RKO (cell line): ENCODE measurements around the gene CLSTN2.
A peak's percentile ranks its signal among the peaks of the same experiment; 100 is the strongest.

Experiments used
- DNase-seq: peaks from one replicate; pipeline ENCODE4 v3.0.0-alpha.2; 2016; ENCODE audit warnings: low spot score

CLSTN2 gene

DNA sequence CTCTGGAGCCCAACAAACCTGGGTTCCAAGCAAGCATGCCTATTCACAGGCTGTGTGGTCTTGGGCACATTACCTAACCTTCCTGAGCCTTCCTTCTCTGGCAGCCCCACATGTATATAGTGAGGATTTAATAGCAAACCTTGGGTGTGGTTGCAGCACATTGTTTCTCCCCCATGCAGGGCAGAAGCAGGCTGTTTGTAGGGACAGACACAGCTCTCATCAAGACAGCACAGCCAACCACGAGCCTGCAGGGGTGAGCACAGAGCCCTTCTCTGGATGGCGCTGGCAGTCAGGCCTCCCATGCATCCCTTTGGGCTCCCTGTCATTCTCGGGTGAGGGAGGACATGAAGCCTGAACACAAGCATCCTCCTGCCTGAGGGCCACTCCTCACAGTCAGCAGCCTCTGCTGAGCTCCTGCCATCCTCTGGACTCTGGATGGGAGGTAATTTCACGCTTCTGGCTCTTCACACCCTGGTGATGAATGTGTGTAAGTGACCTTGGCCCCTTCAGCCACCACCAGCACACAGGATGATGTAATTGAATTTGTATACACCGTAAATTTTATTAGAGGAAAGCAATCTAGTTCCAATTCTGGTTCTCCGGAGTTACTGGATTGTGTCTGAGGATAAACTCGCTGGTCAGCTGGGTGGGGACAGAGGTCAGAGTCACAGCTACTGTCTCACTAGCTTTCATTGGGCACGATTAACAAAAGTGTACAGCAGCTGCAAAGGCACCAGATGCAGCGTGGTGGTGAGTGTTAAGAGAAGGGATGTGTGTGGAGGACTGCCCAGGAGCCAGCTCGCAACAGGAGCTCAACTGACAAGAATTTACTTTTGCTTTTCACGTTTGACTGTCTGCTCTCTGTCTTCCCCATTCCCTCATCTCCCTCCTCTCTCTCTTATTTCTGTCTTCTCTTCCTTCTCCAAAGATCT, 118.1 kb downstream of the CLSTN2 start:
- no peak for DNase-seq

DNA sequence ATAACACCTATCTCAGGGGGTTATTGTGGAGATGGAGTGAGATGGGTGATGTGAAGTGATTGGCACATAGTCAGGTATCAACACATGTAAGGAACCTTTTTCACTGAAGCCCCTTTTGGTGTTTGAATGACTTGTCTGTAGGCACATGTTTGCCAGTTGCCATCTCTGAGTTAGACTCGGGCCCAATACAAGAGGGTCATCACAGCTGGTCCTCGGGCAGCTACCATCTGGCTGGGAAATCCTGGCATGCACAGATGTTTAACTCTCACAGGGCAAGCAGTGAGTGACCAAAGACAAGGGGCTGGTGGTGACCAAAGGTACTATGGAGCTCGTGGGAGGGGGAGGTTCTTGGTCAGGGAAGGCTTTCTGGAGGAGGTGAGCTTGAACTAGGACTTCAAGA, 118.8 kb downstream of the CLSTN2 start:
- DNase-seq = no peak

DNA sequence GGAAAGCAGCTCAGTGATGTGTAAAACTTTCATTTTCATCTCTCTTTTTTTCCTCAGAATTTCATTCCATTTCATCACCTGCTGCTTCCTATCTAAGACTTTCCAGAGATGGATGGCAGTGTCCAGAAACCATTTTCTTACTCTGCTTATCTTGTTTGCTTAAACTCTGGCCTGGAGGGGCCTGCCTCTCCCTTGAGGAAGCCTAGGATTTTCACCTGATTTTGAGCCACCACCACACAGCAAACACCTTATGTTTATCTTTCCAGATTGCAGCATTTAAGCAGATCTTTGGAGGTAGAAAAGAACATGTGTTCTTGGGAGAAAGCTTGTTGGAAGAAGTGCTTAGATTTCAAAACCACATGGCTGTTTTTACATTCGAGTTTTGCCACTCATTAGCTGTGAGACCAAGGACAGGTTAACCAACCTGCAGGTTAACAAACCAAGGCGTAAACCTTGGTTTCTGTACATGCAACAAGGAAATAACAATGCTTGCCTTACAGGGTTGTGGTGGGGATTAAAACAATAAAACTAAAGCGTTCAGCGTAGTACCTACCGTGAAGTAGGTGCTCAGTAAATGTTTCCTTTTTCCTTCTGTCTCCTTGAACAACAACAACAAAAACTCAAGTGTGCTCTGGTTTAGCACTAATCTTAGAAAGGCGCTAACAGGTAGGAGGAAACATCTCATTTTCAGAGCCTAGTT, 120.3 kb downstream of the CLSTN2 start:
- no peak for DNase-seq

DNA sequence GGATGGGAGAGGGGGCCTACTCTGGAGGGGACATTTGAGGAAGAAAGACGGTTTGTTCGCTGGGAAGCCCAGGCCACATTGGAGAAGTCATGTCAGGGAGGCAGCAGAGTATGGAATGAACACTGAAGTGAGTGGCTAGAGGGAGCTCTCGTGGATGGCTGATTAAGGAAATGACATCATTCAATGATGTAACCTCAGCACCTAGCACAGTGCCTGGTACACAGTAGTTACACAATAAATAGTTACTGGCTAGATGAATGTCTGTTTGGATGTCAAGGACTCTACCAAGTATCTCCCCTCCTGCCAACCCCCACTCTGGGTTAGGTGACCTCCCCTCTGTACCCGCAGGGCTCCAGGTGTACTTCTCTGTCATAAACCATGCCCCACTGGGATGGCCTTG, 121.1 kb downstream of the CLSTN2 start:
- no peak for DNase-seq

DNA sequence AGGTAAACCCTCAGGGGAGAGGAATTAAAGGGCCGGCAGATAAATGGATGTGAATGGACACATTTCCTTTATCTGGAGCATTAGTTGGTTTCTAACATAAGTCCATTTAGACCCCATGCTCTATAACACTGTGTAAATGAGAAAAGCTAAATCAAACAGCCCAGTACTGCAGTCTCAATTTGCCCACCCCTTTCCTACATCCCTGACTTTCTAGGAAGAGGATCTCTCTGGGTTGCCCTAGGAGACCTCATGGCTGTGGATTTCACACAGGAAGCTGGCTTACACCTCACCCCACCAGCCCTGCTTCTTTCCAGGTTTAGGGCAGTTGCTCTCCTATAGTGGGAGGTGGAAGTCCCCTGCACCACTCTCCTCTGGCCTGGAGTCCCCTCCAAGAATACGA, 126.2 kb downstream of the CLSTN2 start:
- no peak for DNase-seq

DNA sequence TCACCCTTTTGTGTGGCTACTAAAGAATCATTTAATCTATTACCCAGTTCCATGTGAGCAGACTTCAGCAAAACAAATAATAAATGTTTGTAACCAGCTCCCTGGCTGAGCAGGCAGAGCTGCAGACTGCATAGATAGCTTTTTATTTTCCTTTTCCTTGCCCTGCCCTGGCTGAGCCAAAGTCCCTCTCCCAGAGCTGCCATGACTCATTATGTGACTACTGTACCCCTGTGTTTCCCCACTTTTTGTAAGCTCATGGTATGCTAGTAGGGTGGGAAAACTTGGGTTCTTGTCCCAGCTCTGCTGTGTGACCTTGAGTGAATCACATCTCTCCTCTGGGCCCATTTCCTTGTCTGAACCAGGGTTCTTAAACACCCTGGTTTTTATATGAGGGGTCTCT, 127.5 kb downstream of the CLSTN2 start:
- DNase-seq = no peak

DNA sequence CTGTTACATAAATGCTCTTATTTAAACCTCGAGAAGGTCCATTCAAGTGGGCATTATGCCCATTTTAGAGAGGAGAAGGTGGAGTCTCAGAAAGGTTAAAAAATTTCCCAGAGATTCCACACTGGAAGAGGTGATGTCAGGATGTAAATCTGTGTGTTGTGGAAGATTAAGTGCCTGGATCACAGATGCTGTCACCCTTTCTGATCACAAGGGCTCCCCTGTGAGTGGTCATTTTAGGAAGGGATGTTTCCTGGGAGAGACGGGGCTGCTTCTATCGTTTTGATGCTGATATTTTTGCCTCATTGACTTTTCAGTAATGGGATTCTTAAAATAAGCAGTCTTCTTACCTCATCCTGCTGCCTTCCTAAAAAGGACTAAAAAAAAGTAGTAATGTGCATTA, 132.5 kb downstream of the CLSTN2 start:
- no peak for DNase-seq

DNA sequence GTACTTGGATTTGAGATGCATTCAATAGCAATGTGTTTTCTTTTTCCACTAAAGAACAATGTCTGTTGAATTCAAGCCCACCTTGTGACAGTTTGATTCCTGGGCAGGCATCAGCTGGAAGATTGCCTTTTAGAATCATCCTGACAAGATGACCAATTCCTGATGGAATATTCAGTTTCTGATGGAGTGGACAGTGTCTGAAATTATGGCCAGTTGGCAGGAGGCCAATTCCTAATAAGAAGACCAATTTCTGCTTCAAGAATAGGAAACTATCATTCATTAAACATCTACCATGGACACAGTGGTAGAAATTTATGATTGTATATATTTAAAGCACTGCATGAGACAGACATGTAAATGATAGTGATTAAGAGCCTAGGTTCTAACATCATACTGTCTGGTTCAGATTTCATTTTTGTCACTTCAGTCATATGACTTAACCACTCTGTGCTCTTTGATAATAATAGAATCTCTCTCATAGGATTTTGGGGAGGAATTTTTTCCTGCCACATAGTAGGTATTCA, 133.6 kb downstream of the CLSTN2 start:
- DNase-seq = no peak

DNA sequence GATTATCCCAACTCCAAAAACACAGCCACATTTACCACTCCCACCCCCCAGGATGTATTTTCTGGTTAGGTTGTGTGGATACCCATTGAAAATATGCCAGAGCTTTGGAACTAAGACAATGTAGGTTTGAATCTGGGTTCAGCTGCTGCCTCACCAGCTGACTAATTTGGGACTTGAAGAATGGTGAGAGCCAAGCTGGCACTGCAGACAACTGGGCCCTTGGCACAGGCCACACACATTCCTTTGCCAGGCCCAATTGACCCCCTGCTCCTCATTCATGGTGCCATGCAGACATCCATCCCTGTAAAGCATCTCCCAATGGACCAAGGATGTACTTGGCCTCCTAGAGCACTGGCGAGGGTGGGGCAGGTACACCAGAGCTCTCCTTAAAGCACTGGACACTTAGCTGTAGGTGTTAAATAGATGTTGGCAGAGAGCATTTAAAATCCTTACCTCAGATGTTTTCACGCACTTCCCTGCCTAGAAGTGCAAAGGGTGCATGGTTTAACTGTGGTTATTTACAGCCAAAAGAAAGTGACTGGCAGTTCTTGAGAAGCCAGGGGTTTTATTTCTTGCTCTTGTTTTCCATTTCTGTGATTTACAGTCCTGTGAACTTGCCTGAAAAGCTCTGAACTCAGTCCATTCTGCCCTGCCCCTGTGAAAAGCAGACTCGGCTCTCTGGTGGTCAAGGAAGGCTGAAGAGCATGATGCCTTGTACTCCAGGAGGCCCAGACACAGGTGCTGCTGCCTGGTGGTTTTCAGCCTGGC, 138.5 kb downstream of the CLSTN2 start:
- DNase-seq = no peak

DNA sequence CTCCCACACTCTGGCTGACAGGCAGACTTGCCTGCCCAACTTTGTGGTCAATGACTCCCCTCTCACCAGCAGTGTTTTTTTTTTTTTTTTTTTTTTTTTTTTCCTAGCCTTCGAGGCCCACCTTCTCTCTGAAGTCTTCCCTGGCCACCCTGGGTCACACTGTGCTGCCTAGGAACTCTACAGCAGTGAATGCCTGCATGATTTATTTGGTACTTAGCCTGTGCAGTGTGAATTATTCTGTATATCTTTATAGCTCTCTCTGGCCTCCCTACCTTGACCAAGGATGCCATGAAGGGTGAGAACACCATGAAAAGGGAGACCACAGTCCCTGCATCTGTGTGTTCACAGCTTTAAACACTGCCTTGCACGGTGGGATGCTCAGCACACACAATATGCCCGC, 141.6 kb downstream of the CLSTN2 start:
- DNase-seq = no peak

DNA sequence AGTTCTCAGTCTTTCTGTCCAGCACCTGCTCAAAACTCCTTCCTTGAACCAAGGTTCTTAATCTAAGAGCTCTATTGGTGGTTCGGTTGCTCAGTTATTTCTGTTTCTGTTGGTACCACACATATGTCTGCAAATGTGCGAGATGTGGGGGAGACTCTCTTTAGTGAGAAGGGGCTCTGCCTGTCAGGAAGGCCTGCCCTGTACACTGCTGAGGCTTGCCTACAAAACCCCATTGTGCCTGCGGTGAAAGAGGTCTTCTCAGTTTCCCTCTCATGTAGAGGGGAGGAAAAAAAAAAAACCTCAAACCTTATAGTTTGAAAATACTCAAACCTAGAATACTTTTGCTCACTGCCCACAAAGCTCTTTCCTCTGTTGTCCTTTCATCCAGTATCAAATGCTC, 142.4 kb downstream of the CLSTN2 start:
- DNase-seq = no peak

DNA sequence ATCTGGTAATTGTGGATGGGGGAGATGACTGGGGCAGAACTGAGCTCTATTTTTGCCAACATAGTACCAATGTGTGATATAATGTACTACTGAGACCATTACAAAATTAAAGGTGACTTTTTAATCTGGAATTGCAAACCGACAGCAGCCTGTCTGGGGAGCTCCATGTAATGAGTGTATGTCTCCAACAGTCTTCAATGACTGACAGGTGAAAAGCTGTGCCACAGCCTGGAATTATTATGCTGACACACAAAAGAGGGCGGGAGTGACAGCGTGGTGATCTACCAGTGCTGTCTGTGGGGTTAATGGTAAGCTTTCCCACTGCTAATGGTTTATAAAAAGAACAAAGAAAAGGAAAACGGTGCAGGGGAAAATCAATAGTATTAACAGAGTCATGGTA, 143.4 kb downstream of the CLSTN2 start:
- no peak for DNase-seq

DNA sequence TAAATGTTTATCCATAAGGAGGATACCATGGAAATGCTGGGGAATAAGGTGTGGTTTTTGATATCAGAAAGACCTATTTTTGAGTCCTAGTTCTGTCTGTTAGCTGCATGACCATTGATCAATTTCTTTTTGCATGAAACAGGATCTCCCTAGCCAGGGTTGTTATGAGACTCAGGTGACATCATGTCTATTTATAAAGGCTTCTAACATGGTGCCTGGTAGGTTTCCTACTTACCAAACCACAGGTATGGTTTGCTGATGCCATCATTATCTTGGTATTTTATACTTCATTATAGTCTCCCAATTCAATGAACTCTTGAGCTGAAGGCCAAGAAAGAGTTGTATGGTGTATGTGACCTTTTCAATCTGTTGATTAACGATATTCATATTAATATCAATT, 144.0 kb downstream of the CLSTN2 start:
- no peak for DNase-seq

DNA sequence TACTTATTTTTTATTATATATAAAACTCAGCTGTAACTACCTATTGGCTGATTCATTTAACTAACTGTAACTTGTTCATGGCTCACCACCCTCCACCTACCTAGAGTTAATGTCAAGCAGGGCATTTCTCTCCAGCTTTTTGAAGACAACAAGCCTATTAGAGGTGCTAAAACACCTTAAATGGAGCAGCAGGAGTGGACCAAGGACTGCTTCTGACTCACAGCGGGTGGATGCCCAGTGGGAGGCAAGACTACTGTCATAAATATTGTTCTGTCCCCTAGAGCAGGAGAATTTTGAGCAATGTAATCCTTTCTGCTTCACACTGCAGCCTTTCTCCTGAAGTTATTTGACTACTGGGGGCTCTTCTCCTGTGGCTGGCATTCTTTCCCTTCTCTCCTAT, 146.9 kb downstream of the CLSTN2 start:
- DNase-seq = no peak

DNA sequence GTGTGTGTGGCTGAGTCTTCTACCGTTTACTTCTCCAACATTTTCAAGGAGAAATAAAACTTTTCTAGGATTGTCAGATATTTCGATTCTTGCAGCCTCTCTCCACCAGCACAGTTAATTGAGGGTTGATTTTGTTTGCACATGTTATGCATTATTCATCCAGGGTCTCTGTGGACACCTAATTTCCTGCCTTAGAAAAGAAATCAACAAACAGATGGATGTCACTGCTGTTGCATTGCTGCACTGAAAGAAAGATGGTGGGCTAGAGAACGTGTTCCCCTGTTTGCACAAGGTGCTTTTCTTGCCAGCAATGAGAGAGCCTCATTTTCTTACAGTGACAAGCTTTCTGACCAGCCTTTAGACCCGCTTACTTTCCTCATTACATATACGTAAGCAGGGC, 150.0 kb downstream of the CLSTN2 start:
- no peak for DNase-seq

DNA sequence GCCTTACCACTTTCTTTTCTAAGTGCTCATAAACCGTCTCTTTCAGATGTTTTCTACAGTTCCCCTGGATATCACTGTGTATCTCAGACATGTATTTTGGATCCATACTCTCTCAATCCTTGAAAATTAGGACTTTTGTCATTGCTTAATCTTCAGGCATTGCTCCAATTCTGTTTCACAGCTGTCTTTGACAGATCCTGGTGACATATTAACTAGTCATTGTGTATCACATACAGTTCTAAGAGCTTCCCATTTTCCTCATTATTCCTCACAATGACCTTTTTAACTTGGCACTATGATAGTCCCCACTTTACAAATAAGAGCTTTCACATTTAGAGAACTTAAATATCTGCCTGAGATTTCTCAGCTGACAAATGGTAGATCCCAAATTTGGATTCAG, 151.7 kb downstream of the CLSTN2 start:
- no peak for DNase-seq

DNA sequence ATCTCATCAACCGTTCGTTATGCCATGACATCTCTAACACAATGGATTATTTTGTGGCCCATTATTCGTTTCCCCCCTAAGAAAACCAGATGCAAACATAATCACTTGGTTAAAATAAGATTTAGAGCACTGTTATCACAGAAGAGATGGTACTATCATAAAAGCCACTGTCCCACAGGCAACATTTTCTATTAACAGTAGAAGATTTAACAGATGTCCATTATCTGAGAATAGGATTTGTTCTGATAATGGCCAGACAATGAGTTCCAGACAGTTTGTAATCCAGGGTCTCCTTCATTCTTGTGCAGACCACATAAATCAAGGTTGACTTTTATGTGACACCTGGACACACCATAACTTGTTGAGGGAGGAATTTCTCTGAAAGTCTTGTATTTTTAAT, 153.1 kb downstream of the CLSTN2 start:
- DNase-seq = no peak

DNA sequence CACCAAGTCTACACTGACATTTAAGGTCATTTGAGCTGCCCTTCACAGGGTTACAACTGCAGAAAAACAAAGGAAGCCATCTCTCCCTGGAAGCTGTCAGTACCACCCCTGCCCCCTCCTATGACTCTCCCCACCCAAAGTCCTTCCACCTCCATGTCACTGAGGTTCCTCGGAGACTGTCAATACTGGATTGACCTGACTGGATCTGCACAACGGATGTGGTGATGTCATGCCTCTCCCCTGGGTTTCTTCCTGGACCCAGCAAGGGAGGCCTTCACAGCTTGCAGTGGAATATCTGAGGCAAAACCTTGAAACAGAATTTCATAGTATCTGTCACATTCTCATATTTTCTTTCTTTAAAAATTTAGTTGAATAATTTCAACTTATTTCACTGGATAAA, 153.5 kb downstream of the CLSTN2 start:
- DNase-seq = no peak

DNA sequence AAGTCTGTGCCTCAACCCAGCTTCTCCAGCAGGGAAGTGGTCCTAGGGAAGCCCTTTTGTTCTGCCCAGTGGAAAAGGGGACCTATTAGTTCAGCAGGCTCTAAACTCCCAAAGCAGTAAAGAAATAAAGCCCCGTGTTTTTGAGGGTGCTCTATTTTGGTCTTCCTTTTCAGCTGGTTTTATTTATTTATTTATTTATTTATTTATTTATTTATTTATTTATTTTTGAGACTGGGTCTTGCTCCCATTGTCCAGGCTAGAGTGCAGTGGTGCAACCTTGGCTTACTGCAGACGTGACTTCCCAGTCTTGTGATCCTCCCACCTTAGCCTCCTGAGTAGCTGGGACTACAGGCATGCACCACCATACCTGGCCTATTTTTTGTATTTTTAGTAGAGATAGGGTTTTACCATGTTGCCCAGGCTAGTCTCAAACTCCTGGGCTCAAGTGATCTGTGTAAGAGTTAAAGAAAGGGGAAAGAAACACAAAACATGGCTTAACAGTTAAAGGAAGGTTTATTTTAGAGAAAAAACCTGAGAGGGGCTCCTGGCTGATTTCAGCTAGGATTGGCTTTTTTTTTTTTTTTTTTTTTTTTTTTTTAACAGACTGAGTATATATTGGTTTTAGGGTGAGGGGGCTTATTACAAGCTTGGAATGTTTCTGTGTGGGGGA, 154.6 kb downstream of the CLSTN2 start:
- DNase-seq = no peak

DNA sequence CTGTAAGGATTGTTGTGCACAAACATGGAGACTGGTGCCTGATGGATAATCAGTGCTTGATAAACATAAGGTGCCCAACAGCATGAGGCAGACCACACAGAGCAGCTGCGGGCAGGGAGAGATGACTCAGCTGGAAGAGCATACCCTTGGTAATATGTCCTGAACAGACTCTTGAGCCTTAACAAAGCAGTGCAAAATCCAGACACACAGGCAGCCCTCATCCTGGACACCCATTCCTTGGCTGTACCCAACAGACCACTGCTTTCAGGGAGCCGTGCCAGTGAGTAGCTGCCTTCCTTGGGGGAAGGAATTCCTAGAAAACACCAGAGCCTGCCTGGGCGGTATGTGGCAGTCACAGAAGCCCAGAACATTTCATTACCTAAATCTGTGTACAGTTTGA, 156.2 kb downstream of the CLSTN2 start:
- DNase-seq = no peak

DNA sequence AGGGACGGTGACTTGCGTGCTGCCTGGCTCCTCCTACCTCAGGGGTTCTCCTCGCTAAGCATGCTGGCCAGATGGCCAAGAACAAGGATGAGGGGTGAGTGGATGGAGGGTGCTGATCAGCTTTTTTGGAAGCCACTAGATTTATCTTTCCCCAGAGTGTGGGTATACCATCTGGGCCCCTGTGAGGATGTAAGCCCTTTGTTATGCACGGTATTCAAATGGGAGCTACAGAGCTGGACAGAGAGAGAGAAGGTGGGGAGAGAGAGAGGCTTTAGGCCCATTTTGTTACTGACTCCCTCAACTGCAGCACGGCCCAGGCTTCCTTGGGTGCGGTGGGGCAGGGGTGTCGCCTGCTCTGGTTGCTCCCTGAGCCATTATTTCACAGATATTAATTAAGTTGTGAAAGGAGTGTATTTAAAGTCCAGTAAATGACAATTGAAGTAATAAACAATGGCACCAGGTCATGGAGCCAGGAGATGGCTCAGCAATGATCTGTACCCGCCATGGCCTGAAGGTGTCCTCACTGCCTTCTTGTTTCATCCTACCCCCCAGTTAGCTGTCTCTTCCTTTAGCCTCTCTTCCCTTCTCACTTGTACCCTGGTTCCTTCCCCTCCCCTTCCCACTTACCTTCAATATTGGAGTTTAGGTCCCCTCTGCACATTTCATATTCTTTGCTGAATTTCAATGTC, 158.0 kb downstream of the CLSTN2 start:
- DNase-seq = peak; percentile 1
